HG02623 (cell line): ENCODE data around the gene DVL1.
"Not testable (repeated sequence)": the region's sequence is repeated elsewhere in the genome, so short reads cannot be mapped to it uniquely, and the experiment has no call there.

Source experiments
- ATAC-seq: cut with Tn5 transposase; IDR thresholded peaks from one replicate; pipeline ENCODE4 v1.9.1; 2021; ENCODE audit warnings: moderate library complexity; ENCODE audit not compliant: unreplicated experiment

Gene DVL1

DNA sequence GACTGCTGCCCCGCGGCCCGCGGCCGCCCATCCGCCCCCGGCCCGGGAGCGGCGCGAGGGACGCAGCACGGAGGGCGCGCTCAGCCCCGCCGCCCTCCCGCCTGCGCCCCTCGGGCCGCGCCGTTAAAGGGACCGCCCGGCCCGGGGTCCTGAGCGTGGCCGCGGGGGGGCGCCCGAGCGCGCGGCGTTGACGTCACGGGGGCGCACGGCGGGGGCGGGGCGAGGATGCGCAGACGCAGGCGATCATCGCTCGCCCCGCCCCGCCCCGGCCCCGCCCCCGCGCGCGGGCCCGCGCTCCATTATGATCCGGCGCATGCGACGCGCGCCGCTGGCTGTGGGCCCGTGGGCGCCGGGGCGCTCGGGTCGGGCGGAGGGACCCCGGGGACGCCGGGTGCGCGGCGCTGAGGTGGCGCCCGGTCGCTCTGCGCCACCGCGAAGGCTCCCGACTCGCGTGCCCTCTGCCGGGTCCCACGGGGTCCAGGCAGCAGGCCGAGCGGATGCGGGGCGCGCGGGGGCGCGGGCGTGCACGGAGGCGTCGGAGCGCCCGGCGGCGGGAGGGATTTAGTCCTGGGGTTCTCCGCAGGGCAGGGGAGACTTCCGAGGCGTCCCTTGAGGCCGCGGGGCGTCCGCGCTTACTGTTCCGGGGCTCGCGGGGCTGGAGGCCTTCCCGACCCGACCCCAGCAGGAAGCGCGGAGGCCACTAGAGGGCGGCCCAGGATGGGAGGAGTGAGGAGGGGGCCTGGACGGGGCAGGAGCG is at the start of gene DVL1:
TSS of gene DVL1 (minus strand) at position 163 of the 757 bp plus-strand sequence. CDS start 353 bp downstream, outside the sequence.
- ATAC-seq = peak; percentile 63

GRCh38 chr1:1398677-1399186 is 49.5 kb upstream of the DVL1 start:
- ATAC-seq = peak; percentile 12

- ATAC-seq = no peak
Measured at GRCh38 chr1:1397839-1398523, 48.8 kb upstream of the DVL1 start.

- no peak for ATAC-seq
Measured at GRCh38 chr1:1395166-1395565, 45.9 kb upstream of the DVL1 start.

- no peak for ATAC-seq
Measured at GRCh38 chr1:1394116-1394515, 44.9 kb upstream of the DVL1 start.

DNA sequence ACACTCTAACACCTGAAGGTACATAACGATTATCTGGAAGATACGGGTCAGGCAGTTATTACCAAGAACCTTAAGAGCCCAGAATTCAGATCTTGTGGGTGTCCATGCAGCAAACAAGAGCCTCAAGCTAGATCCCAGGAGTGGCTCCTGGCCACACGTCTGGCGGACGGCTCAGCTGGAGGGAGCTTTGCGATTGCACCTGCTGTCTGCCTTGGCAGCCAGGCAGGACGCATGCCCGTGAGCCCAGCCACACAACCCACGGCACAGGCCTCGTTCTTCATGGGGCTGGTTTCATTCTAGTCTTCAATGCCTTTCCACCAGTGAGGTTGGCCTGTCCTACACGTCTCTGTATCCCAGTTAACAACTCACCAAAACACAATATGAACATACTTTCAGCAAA is 44.2 kb upstream of the DVL1 start:
- ATAC-seq = no peak

DNA sequence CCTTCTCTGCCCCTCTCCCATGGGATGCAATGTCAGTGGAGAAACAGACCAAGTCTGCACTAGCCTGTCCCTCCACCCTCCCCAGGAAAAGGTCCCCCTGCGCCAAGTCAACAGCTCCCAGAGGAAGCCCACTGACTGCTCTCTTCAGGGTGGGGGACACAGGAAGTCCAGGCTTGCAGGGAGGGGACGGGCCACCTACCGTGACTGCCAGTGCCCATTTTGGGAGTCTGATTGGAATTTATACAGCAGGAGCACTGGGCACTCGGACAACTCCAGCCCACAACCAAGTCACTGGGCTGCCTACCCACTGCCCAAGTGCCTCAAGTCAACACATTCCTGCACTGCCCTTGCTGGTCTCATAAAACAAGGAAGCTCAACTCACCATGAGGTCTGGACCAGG is 43.8 kb upstream of the DVL1 start:
- ATAC-seq = no peak

DNA sequence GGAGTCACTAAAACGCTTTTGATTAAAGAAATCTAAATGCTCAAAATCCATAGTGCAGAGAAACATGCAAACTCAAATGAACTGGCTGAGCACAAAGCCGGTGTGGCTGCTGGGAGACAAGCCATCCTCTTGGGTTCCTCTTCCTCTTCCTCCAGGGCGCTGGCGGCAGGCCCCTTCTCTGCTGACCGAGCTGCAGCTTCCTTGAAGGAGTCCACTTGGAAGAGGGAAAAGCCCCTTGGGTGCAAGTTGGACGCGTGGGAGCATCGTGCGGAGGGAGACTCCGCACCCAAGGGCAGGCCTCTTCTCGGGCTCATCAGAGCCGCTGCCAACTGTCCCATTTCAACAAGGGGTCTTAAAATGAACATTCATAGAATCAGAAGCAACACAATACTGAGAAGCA is 42.0 kb upstream of the DVL1 start:
- no peak for ATAC-seq

DNA sequence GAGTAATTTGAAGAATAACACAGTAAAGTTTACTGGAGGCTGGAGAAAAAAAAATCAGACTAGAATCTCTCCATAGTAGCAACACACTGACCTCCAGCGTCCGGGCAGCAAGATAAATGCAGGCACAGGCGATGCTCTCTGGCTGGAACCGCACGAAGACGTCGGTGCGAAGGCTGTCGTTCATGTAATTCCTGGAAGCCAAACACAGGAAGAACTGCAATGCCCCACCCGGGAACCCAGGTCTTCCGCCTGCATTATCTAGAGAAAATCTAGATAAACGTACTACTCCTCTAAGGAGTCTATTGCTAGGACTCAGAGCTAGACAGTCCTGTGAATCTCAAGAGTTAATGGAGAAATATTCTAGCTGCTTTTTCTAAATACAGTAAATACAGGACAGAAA is 41.5 kb upstream of the DVL1 start:
- ATAC-seq = no peak

GRCh38 chr1:1388078-1388472 is 38.9 kb upstream of the DVL1 start:
- no peak for ATAC-seq

- no peak for ATAC-seq
Measured at GRCh38 chr1:1387098-1388077, 38.2 kb upstream of the DVL1 start.

GRCh38 chr1:1385931-1386330 is 36.7 kb upstream of the DVL1 start:
- no peak for ATAC-seq

- not testable (repeated sequence) for ATAC-seq
Measured at GRCh38 chr1:1385339-1385738, 36.1 kb upstream of the DVL1 start.

DNA sequence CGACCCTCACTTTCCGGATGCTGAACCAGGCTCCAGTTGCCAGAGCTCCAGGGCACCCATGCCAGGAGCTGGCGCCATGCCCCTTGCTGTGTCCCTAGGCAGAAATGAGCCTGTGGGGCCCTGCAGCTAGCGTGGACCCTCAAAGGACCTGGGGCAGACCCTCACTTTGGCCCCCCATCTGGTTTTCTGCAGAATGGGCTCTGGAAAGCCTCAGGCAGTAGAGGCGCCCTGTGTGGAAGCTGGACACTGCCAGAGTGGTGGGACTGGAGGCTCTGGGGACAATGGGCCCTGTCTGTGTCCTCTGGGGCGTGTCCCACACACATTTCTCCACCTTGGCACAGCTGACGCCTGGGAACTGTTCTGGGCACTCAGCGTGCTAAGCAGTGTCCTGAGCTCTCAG is 32.1 kb upstream of the DVL1 start:
- no peak for ATAC-seq

GRCh38 chr1:1380860-1381259 is 31.6 kb upstream of the DVL1 start:
- no peak for ATAC-seq

GRCh38 chr1:1377540-1378205 is 28.5 kb upstream of the DVL1 start:
- ATAC-seq = no peak

- no peak for ATAC-seq
Measured at GRCh38 chr1:1376551-1377226, 27.5 kb upstream of the DVL1 start.

GRCh38 chr1:1374929-1375662 is 25.9 kb upstream of the DVL1 start, which contains the start of gene AURKAIP1:
Gene AURKAIP1, minus strand, starts transcription at chr1:1375207. Its CDS starts 451 bp downstream, at chr1:1374756.
- peak; percentile 81 for ATAC-seq

GRCh38 chr1:1374589-1374928 is 25.3 kb upstream of the DVL1 start:
- no peak for ATAC-seq
